GM12801 (cell line): ENCODE results near the gene NCOA5.

Experiments
- CTCF ChIP-seq: IDR thresholded peaks from one replicate; pipeline ENCODE4 v1.5.1; 2011; ENCODE audit warnings: control low read depth; ENCODE audit not compliant: insufficient read length; ENCODE audit errors: extremely low read depth

Gene NCOA5

GRCh38 chr20:46051556-46052308 lies 38.0 kb downstream of the NCOA5 start:
- no peak for TF ChIP-seq CTCF

GRCh38 chr20:46050885-46051284 lies 38.9 kb downstream of the NCOA5 start:
- TF ChIP-seq CTCF = no peak

- TF ChIP-seq CTCF = no peak
Observed at GRCh38 chr20:46050444-46050843, 39.3 kb downstream of the NCOA5 start.

DNA sequence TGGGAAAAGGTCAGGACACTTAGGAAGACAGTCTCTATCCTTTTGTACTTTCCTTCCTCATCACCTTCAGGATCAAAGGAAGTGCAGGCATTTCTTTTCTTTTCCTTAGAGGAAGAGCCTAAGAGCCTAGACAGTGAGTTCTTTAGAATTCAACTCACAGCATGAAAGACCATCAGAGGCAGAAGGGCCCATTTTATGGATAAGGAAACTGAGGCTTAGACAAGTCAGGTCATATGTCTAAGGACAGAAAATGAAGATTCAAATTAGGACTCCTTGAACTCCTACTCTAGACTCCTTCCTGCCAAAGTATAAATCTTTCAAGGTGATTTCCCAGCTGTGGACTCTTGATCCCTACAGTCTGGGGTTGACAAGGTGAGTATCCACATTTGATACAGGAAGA lies 39.9 kb downstream of the NCOA5 start:
- no peak for TF ChIP-seq CTCF

- TF ChIP-seq CTCF = no peak
Observed at GRCh38 chr20:46049190-46049589, 40.6 kb downstream of the NCOA5 start.

DNA sequence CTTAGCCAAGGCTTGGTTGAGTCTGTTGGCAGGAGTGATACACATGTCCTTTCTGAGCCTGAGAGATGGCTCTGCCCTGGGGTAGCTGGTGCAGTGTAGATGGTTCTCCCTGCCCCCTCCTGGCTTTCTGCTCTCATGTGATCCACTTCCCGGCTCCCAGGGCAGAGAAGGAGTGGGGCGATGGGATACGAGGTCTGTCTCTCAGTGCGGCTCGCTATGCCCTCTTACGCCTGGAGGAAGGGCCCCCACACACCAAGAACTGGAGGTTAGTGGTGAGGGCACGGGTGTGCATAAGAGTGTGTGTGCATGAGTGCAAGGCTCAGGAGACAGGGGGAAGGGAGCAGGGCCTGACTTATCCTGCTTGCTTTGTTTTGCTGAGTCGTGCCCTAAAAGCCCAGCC lies 41.9 kb downstream of the NCOA5 start:
- TF ChIP-seq CTCF = no peak

GRCh38 chr20:46046588-46047310 lies 43.0 kb downstream of the NCOA5 start:
- TF ChIP-seq CTCF = no peak
